GM23338 (cell line): Measurements from ENCODE around the gene FAM131A.

ENCODE experiments used
- EZH2phosphoT487 ChIP-seq: fragments of 200-600 bp; sonication (generic); IDR thresholded peaks from one replicate; pipeline ENCODE4 v1.8.1; 2018; ENCODE audit warnings: antibody characterized with exemption; ENCODE audit not compliant: unreplicated experiment
- POLR2AphosphoS5 ChIP-seq: IDR thresholded peaks from 2 replicates; pipeline ENCODE4 v1.6.1; 2016; ENCODE audit warnings: antibody characterized with exemption, low read depth
- ZNF331 ChIP-seq: fragments of 250-450 bp; sonication (Bioruptor Pico); IDR thresholded peaks from 2 replicates; pipeline ENCODE4 v1.5.0; 2020; ENCODE audit warnings: low read depth, mild to moderate bottlenecking, moderate library complexity
- TF ChIP-seq, protein P1 (sequence below): IDR thresholded peaks from one replicate; pipeline ENCODE4 v1.6.1; 2018; ENCODE audit warnings: antibody characterized with exemption; ENCODE audit not compliant: unreplicated experiment
- TF ChIP-seq, protein P2 (sequence below), 2 experiments: fragments of 200-600 bp in 1 of 2; sonication (generic) in 1 of 2; conservative IDR thresholded peaks; 2 replicates each; pipeline versions ENCODE4 v1.5.1 to v1.6.1; 2016 to 2017; ENCODE audit warnings: antibody characterized with exemption in 2 of 2, low read depth in 2 of 2, mild to moderate bottlenecking in 2 of 2, moderate library complexity in 1 of 2

DNA sequence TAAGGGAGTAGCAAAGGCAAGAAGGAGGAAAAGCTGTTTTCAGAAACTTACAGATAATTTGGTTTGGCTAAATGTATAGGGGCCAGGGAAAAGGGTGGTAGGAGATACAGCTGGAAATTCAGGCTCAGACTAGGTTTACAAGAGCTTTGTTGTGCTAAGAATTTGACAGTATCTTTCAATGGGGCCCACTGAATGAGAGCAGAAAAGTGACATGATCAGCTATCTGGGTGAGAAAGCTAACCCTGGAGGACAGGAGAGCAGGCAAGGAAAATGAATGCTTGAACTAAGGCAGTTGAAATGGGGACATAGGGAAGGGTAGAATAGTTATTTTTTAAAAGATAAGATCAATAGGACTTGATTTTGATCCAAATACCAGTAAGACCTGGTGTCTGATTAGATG, 25.8 kb upstream of the FAM131A start:
- TF ChIP-seq ZNF331 (CRISPR knock-in tag) (no peak), EZH2phosphoT487 (no peak), POLR2AphosphoS5 (no peak)
- TF ChIP-seq, protein P1, sequence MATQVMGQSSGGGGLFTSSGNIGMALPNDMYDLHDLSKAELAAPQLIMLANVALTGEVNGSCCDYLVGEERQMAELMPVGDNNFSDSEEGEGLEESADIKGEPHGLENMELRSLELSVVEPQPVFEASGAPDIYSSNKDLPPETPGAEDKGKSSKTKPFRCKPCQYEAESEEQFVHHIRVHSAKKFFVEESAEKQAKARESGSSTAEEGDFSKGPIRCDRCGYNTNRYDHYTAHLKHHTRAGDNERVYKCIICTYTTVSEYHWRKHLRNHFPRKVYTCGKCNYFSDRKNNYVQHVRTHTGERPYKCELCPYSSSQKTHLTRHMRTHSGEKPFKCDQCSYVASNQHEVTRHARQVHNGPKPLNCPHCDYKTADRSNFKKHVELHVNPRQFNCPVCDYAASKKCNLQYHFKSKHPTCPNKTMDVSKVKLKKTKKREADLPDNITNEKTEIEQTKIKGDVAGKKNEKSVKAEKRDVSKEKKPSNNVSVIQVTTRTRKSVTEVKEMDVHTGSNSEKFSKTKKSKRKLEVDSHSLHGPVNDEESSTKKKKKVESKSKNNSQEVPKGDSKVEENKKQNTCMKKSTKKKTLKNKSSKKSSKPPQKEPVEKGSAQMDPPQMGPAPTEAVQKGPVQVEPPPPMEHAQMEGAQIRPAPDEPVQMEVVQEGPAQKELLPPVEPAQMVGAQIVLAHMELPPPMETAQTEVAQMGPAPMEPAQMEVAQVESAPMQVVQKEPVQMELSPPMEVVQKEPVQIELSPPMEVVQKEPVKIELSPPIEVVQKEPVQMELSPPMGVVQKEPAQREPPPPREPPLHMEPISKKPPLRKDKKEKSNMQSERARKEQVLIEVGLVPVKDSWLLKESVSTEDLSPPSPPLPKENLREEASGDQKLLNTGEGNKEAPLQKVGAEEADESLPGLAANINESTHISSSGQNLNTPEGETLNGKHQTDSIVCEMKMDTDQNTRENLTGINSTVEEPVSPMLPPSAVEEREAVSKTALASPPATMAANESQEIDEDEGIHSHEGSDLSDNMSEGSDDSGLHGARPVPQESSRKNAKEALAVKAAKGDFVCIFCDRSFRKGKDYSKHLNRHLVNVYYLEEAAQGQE, result no peak
- TF ChIP-seq, protein P2, sequence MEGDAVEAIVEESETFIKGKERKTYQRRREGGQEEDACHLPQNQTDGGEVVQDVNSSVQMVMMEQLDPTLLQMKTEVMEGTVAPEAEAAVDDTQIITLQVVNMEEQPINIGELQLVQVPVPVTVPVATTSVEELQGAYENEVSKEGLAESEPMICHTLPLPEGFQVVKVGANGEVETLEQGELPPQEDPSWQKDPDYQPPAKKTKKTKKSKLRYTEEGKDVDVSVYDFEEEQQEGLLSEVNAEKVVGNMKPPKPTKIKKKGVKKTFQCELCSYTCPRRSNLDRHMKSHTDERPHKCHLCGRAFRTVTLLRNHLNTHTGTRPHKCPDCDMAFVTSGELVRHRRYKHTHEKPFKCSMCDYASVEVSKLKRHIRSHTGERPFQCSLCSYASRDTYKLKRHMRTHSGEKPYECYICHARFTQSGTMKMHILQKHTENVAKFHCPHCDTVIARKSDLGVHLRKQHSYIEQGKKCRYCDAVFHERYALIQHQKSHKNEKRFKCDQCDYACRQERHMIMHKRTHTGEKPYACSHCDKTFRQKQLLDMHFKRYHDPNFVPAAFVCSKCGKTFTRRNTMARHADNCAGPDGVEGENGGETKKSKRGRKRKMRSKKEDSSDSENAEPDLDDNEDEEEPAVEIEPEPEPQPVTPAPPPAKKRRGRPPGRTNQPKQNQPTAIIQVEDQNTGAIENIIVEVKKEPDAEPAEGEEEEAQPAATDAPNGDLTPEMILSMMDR (conservative IDR thresholded peaks at IDR 0.05; ENCODE audit: low read depth in 2 of 2), result no peak
